ENCODE results near the gene IL17RC. TPM values are rescaled to one million over a fixed set of nuclear protein-coding genes. Genes with fewer than 3 reads are reported as not detected.
"Not testable (repeated sequence)": the region's sequence is repeated elsewhere in the genome, so short reads cannot be mapped to it uniquely, and the experiment has no call there.

IL17RC gene
- total and polyA plus RNA-seq, 8 donors = 11.9 to 55.7 (median 16.8) TPM

DNA sequence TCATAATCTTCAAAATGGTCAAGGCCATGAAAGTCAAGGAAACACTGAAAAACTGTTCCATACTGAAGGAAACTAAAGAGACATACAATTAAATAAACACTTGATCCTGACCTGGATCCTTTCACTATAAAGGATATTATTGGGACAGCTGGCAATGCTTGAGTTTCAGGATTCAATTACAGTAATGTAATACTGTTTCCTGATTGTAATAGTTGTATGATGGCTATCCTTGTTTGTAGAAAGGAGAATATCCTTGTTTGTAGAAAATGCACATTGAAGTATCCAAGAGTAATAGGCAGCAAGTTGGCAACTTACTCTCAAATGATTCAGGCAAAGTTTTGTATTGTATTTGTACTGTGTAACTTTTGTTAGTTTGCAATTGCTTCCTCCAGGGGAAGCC is 41.5 kb upstream of the IL17RC start:
- Histone ChIP-seq H3K9me3 (no peaks in the 10 kb centered on the region), H3K4me3 (no peak overlapping the region), H3K27me3 (no peaks in the 10 kb centered on the region), H3K4me1 (no peaks in the 10 kb centered on the region), H3K36me3 (no peaks in the 10 kb centered on the region), H3K27ac (no peak overlapping the region)
- no peak for FAIRE-seq
- no peak for ATAC-seq
- TF ChIP-seq, protein P1, sequence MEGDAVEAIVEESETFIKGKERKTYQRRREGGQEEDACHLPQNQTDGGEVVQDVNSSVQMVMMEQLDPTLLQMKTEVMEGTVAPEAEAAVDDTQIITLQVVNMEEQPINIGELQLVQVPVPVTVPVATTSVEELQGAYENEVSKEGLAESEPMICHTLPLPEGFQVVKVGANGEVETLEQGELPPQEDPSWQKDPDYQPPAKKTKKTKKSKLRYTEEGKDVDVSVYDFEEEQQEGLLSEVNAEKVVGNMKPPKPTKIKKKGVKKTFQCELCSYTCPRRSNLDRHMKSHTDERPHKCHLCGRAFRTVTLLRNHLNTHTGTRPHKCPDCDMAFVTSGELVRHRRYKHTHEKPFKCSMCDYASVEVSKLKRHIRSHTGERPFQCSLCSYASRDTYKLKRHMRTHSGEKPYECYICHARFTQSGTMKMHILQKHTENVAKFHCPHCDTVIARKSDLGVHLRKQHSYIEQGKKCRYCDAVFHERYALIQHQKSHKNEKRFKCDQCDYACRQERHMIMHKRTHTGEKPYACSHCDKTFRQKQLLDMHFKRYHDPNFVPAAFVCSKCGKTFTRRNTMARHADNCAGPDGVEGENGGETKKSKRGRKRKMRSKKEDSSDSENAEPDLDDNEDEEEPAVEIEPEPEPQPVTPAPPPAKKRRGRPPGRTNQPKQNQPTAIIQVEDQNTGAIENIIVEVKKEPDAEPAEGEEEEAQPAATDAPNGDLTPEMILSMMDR (IDR thresholded peaks at IDR 0.05) = no peak
- intact Hi-C loops (cut with DNase I) = no loop called here
- DNase-seq = no peak

DNA sequence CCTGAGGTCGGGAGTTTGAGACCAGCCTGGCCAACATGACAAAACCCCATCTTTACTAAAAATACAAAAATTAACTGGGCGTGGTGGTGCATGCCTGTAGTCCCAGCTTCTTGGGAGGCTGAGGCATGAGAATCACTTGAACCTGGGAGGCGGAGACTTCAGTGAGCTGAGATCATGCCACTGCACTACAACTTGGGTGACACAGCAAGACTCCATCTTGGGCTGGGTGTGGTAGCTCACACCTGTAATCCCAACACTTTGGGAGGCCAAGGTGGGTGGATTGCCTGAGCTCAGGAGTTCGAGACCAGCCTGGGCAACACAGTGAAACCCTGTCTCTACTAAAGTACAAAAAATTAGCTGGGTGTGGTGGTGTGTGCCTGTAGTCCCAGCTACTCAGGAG is 40.6 kb upstream of the IL17RC start:
- H3K9me3 ChIP-seq; H3K4me3 ChIP-seq; H3K4me1 ChIP-seq; H3K36me3 ChIP-seq; FAIRE-seq; H3K27me3 ChIP-seq; DNase-seq; ATAC-seq; H3K27ac ChIP-seq; intact Hi-C loops (cut with DNase I): not testable (repeated sequence)
- WGBS, 2 donors = 73 to 78% methylated on average over 4 of the region's 4 CpGs

DNA sequence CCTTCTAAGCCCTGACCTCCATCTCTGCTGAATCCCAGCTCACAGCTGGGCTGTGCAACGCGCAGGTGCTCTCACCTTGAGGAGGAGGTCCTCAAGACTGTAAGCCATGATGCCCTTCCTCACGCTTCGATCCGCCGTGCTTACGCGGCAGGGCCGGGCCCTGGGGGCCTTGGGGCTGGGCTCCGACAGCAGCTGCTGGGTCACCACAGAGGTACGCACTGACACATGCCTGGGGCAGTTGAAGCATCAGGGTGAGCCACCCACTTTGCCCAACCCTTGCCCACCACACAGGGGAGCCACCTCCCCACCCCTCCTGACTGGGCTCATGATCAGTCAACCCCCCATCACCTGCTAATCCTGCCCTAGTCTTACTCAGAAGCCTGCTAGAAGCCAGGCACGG is 39.9 kb upstream of the IL17RC start:
- TF ChIP-seq, protein P1 (IDR thresholded peaks at IDR 0.05) = no peak
- FAIRE-seq (no peak), ATAC-seq (peak in 2 of 4 donors; percentile 25 to 37), DNase-seq (no peak)
- H3K36me3 ChIP-seq = no peaks in the 10 kb centered on the region
- 83 to 84% methylated on average over 12 of the region's 12 CpGs for WGBS, 2 donors
- no peaks in the 10 kb centered on the region for H3K4me1 ChIP-seq
- H3K27ac ChIP-seq = no peak overlapping the region
- no peak overlapping the region for H3K4me3 ChIP-seq
- no peaks in the 10 kb centered on the region for H3K27me3 ChIP-seq
- intact Hi-C loops (cut with DNase I) = no loop called here
- H3K9me3 ChIP-seq = no peaks in the 10 kb centered on the region

DNA sequence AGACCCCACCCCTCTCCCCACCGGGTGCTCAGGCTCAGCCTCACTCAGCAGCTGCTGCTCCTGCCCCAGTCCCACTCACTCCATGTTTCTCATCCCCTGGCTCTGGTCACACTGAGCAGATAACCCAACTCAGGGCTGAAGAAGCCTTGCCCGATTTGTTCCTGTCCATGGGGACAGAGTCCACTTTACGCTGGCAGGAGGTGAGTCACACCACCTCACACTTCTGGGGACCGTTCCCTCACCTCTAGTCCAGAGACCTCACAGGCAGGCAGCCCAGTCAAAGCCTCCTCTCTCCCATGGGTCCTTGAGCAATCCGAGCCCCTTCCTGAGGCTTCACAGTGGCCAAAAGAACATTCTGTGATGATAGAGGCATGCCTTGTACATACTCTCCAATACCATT is 38.2 kb upstream of the IL17RC start:
- 64 to 70% methylated on average over 5 of the region's 5 CpGs for WGBS, 2 donors
- ATAC-seq = peak in 2 of 4 donors; percentile 51 to 60

DNA sequence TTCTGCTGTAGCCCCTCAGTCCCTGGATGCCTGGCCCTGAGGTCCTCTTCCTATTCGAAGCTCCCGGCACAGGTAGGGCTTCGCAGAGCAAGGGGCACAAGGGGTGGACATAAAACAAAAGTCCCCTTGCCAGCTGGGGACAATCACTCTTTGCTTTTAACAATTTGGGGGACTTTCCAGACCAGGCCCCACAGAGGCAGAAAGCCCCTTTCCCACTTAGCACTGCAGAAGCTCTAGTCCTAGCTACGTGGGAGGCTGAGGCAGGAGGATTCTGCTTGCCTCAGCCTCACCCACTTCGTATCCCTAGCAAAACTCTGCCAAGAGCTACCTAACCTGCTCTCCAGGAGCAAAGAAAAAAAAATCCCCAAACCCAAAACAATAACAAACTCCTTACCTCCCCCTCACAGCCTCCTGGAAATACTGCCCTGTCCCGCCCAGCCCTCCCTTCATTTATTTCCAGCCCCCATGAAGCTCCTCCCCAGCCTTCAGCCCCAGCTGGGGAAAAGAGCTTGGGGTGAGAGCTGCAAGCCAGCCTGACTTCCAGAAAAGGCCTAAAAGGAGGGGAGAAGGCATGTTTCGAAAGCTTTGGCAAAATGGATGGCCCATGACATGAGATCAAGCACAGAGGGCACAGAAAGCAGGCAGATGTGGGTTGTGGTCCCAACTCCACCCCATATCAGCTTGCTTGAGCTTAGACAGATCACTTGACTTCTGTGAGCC is 36.9 kb upstream of the IL17RC start, which contains the start of gene CIDEC:
CIDEC (minus strand) TSS at position 424 of the 720 bp plus-strand sequence. CDS start 1,767 bp downstream, outside the sequence.
- TF ChIP-seq, protein P1 (IDR thresholded peaks at IDR 0.05) = no peak
- H3K36me3 ChIP-seq = no peaks in the 10 kb centered on the region
- no peaks in the 10 kb centered on the region for H3K27me3 ChIP-seq
- FAIRE-seq = no peak
- H3K4me3 ChIP-seq = no peak within 1 kb of the TSS
- WGBS, 2 donors = 85 to 86% methylated on average over 7 of the region's 7 CpGs
- no peak for DNase-seq
- no peaks in the 10 kb centered on the region for H3K4me1 ChIP-seq
- H3K9me3 ChIP-seq = no peaks in the 10 kb centered on the region
- no peak within 1 kb of the TSS for H3K27ac ChIP-seq
- intact Hi-C loops (cut with DNase I) = no loop called here
- no peak for ATAC-seq

More for the DNA sequence above, 38.2 kb upstream of the IL17RC start:
- FAIRE-seq (no peak), DNase-seq (no peak)
- Histone ChIP-seq H3K27me3 (no peaks in the 10 kb centered on the region), H3K36me3 (no peaks in the 10 kb centered on the region), H3K9me3 (no peaks in the 10 kb centered on the region), H3K4me3 (no peak overlapping the region), H3K27ac (no peak overlapping the region), H3K4me1 (no peaks in the 10 kb centered on the region)
- TF ChIP-seq, protein P1 (IDR thresholded peaks at IDR 0.05) = no peak
- intact Hi-C loops (cut with DNase I) = no loop called here

Data from pancreas (tissue), 10 donors.